ENCODE data around the gene FOSB. TPM values are rescaled to one million over a fixed set of nuclear protein-coding genes. Genes with fewer than 3 reads are reported as not detected.
A peak's percentile ranks its signal among the peaks of the same experiment; 100 is the strongest.

The FOSB gene
- total RNA-seq, 1 donor from 2014 or later, result 20.4 TPM

DNA sequence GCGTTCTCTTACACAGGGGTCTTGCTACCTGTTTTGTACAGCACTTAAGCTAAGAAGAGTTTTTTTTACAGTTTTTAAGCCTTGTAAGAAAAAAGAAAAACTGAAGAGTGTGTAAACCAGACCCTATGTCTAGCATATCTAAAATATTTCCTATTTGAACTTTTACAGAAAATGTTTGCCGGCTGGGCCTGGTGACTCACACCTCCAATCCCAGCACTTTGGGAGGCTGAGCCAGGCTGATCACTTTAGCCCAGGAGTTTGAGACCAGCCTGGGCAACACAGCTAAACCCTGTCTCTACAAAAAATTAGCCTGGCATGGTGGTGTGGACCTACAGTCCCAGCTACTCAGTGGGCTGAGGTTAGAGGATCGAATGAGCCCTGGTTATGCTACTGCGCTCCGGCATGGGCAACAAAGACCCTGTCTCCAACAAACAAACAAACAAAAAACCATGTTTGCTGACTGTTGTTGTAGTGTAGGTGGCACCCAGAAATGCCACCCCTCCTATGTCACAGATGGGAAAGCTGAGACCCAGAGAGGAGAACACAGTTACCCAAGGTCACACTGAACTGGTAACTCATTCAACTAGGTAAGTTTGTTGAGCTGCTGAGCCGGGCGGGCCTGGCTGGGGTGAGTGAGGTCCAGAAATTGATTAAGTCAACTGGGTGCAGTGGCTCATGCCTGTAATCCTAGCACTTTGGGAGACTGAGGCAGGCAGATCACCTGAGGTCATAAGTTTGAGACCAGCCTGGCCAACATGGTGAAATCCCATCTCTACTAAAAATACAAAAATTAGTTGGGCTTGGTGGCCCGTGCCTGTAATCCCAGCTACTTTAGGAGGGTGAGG is 37.6 kb downstream of the FOSB start:
- peaks cover 50% of the 10 kb centered on the region for H3K4me1 Mint-ChIP-seq
- DNase-seq, result no peak
- POLR2A ChIA-PET, result interaction anchor here (0.6 to 1.7 kb wide), 9 partner anchors 9 to 1783 kb away, joined by 3 to 8 read pairs (median 4); partner anchors contain the start of gene QPCTL
- peak overlapping the region; percentile 83 for H3K27ac Mint-ChIP-seq
- H3K9me3 Mint-ChIP-seq, result no peaks in the 10 kb centered on the region
- H3K36me3 Mint-ChIP-seq (ENCODE audit: low read depth), result peaks cover 17% of the 10 kb centered on the region
- TF ChIP-seq CTCF (IDR thresholded peaks at IDR 0.05), result no peak
- ATAC-seq (ENCODE audit: low read depth), result no peak
- intact Hi-C loops (cut with micrococcal nuclease), result loop anchor here (5.0 kb wide), 1 partner anchor 52 kb away; no protein-coding TSS in a partner anchor
- CTCF ChIA-PET, result interaction anchor here (0.9 to 2.2 kb wide), 8 partner anchors 10 to 187 kb away, joined by 3 to 5 read pairs (median 4); partner anchors contain the start of genes QPCTL and SNRPD2
- peak overlapping the region; percentile 75 for H3K4me3 Mint-ChIP-seq
- no peaks in the 10 kb centered on the region for H3K27me3 Mint-ChIP-seq

- TF ChIP-seq CTCF (IDR thresholded peaks at IDR 0.05), result no peak
- ATAC-seq (ENCODE audit: low read depth) (no peak), DNase-seq (no peak)
- CTCF ChIA-PET, result interaction anchor here (0.9 to 2.2 kb wide), 7 partner anchors 10 to 186 kb away, joined by 3 to 5 read pairs (median 4); partner anchors contain the start of genes QPCTL and SNRPD2
- Mint-ChIP-seq H3K36me3 (ENCODE audit: low read depth) (peaks cover 20% of the 10 kb centered on the region), H3K4me3 (peak overlapping the region; percentile 75), H3K4me1 (peaks cover 54% of the 10 kb centered on the region), H3K9me3 (no peaks in the 10 kb centered on the region), H3K27ac (peak overlapping the region; percentile 83), H3K27me3 (no peaks in the 10 kb centered on the region)
- intact Hi-C loops (cut with micrococcal nuclease), result loop anchor here (1.0 to 5.0 kb wide), 9 partner anchors 9 to 187 kb away; partner anchors contain the start of genes OPA3, POLR1G, QPCTL and RTN2
- POLR2A ChIA-PET, result interaction anchor here (0.6 to 1.7 kb wide), 7 partner anchors 9 to 1783 kb away, joined by 3 to 8 read pairs (median 4); partner anchors contain the start of gene QPCTL
Observed at GRCh38 chr19:45505996-45506245, 38.1 kb downstream of the FOSB start.

- POLR2A ChIA-PET, result interaction anchor here (0.6 to 1.7 kb wide), 5 partner anchors 9 to 1605 kb away, joined by 3 to 8 read pairs (median 4); no protein-coding TSS in a partner anchor
- peaks cover 54% of the 10 kb centered on the region for H3K4me1 Mint-ChIP-seq
- CTCF ChIA-PET, result interaction anchor here (1.0 to 2.2 kb wide), 5 partner anchors 9 to 186 kb away, joined by 3 to 5 read pairs (median 4); partner anchors contain the start of genes QPCTL and SNRPD2
- intact Hi-C loops (cut with micrococcal nuclease), result loop anchor here (1.0 to 5.0 kb wide), 9 partner anchors 9 to 186 kb away; partner anchors contain the start of genes OPA3, POLR1G, QPCTL and RTN2
- DNase-seq, result peak; percentile 99
- peak overlapping the region; percentile 97 for H3K27ac Mint-ChIP-seq
- no peaks in the 10 kb centered on the region for H3K27me3 Mint-ChIP-seq
- no peaks in the 10 kb centered on the region for H3K9me3 Mint-ChIP-seq
- H3K4me3 Mint-ChIP-seq, result peak overlapping the region; percentile 92
- TF ChIP-seq CTCF (IDR thresholded peaks at IDR 0.05), result no peak
- ATAC-seq (ENCODE audit: low read depth), result peak; percentile 72
- H3K36me3 Mint-ChIP-seq (ENCODE audit: low read depth), result peaks cover 23% of the 10 kb centered on the region
Observed at GRCh38 chr19:45506246-45506988, 38.6 kb downstream of the FOSB start.

DNA sequence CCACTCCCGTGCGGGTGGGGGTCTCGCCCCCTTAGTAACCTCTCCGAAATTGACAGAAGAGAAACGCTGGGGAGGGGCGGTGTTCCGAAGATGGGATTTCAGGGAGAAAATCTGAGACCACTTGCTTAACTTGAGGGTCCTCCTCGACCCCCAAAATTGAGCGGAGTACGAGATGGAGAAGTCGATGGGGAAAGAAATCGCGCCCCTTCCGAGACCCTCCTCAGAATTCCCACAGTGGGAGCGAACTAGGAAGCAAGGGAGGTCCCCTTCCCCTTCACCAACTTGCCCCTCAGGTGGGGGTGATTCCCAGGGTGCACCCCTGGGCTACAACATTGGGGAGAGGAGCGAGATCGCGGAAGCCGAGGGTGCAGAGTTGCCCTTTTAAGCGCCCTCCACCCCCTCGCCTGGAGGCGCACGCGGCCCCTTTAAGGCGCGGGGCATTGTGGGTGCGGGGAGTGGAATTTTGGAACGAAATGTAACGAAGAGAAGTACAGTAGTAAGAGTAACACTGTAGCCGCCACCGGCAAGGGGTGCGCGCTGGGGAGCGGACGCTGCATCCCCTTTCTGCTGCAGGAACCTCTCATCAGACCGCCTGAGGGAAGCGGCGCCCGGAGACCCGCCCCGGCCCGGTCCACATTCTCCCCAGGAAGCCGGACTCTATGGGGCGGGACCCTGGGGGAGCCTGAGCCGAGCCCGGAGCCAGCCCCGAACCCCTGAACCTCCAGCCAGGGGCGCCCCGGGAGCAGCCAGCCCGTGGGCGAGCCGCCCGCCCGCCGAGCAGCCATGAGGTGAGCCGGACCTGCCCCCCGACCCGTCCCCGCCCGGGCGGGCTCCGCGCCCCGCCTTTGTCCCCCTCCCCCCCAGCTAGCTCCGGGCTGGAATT is 39.4 kb downstream of the FOSB start, which contains the start of gene VASP:
TSS of gene VASP (plus strand) at position 491 of the 883 bp plus-strand sequence. CDS start at position 784, 293 bp downstream.
- Mint-ChIP-seq H3K9me3 (no peaks in the 10 kb centered on the region), H3K4me3 (peak within 1 kb of the TSS; percentile 96), H3K27me3 (no peaks in the 10 kb centered on the region), H3K27ac (peak within 1 kb of the TSS; percentile 97), H3K4me1 (peaks cover 54% of the 10 kb centered on the region), H3K36me3 (ENCODE audit: low read depth) (peaks cover 26% of the 10 kb centered on the region)
- ChIA-PET CTCF (interaction anchor here (1.5 kb wide), 1 partner anchor 67 kb away, joined by 6 read pairs; no protein-coding TSS in a partner anchor), POLR2A (interaction anchor here (0.6 to 2.2 kb wide), 6 partner anchors 11 to 1116 kb away, joined by 3 to 10 read pairs (median 5); partner anchors contain the start of gene RTN2)
- TF ChIP-seq CTCF (IDR thresholded peaks at IDR 0.05), result no peak
- intact Hi-C loops (cut with micrococcal nuclease), result loop anchor here (1.0 to 5.0 kb wide), 10 partner anchors 8 to 186 kb away; partner anchors contain the start of genes OPA3, POLR1G, QPCTL and RTN2
- DNase-seq (peak; percentile 89), ATAC-seq (ENCODE audit: low read depth) (peak; percentile 49)

Data from activated B cell treated with CpG ODN at 0.5 μM for 24 hours (primary cell).